ENCODE results near the gene GFI1. TPM values are rescaled to one million over a fixed set of nuclear protein-coding genes. Genes with fewer than 3 reads are reported as not detected.
A peak's percentile ranks its signal among the peaks of the same experiment; 100 is the strongest.

Gene GFI1
- total and polyA plus RNA-seq, 2 of the 13 experiments (the other 11 are each of a cell fraction or from before 2014, with no cell fraction given) = 10.3 to 10.5 TPM

DNA sequence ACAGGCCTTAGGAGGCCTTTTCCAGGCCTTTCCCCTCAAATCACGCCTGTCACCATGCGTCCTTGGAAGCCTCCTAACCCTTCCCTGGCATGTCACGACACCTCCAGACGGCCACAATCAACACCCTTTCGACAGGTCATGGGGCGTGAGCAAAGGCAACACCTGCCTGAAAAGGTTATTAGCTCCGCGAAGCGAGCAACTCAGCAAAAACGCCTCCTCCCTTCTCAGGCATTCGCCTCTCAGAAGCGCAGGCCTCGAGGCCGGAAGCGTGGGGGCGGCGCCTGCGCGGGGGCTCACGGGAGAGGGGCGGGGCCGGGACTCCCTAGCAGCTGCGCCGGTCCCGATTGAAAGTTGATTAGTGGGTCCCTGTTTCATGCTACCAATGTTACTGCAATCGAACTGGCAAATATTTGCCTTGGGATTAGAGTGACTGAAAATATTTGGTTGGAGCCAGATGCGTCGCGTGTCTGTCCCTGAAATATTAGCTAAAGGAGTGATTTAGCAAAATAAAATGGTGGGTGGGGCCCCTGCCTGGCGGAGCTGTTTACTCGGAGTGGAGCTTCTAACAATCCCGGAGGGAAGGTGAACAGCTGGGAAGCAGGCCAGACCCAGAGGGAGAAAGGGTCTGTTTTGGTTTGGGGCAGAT, 44.9 kb downstream of the GFI1 start:
- intact Hi-C loops (cut with micrococcal nuclease; ENCODE audit: unreplicated experiment) (no loop called here), in situ Hi-C loops (cut with HindIII; ENCODE audit: extremely low pct_ligation_motif_present, low pct_unique_long_range_greater_than_20kb) (no loop called here)
- peak; percentile 96 for DNase-seq (ENCODE audit: low spot score)
- ATAC-seq = peak; percentile 98
- H3K4me2 ChIP-seq (ENCODE audit: low read depth, low read length) = peak overlapping the region; percentile 84
- H3K9me3 ChIP-seq (ENCODE audit: low read length) = no peaks in the 10 kb centered on the region
- peak; percentile 83 for FAIRE-seq
- peak overlapping the region; percentile 54 to 76 (median 61) for H3K4me3 ChIP-seq (replicated peaks in 1 of 3; ENCODE audit: insufficient read depth in 1 of 3, low read depth in 2 of 3, low read length in 3 of 3)
- peak overlapping the region; percentile 79 for H3K9ac ChIP-seq (ENCODE audit: insufficient read depth, low read depth, low read length)
- peaks cover 23% of the 10 kb centered on the region for H3K4me1 ChIP-seq (ENCODE audit: insufficient read depth, low read length)
- H3K27ac ChIP-seq (ENCODE audit: extremely low read length, insufficient read depth, low read length) = peak overlapping the region; percentile 82
- no TSS peak for BruUV-seq (replicated peaks)
- no peaks in the 10 kb centered on the region for H3K36me3 ChIP-seq (replicated peaks in 1 of 2; ENCODE audit: control insufficient read depth in 1 of 2, insufficient read depth in 2 of 2, low read length in 2 of 2)
- 4% methylated on average over 24 of the region's 32 CpGs for WGBS (ENCODE audit: low lambda C conversion rate)
- H3K27me3 ChIP-seq (ENCODE audit: control insufficient read depth in 1 of 2, insufficient read depth in 2 of 2, low read length in 2 of 2) = peaks cover 0 to 4% of the 10 kb centered on the region in 2 experiments; a peak in 1 of 5 replicates
- peak overlapping the region; percentile 85 for H2AFZ ChIP-seq (ENCODE audit: low read length)
- no peaks in the 10 kb centered on the region for H3K79me2 ChIP-seq (ENCODE audit: insufficient read depth, low read length)
- ChIA-PET CTCF (ENCODE audit: low intra/inter-chr PET ratio, low total read pairs) (no interaction called here), POLR2A (interaction anchor here (0.8 to 2.1 kb wide), 11 partner anchors 9 to 390 kb away, joined by 3 to 24 read pairs (median 4); partner anchors contain the start of genes EVI5, GFI1, GLMN and RPAP2)
- H4K20me1 ChIP-seq (ENCODE audit: insufficient read depth, low read length) = no peaks in the 10 kb centered on the region
- TF ChIP-seq RXRB (CRISPR knock-in tag; IDR thresholded peaks at IDR 0.05; ENCODE audit: borderline replicate concordance) = peak; percentile 54; the same call in 1 of the 2 replicates
- TF ChIP-seq ZNF441 (CRISPR knock-in tag; IDR thresholded peaks at IDR 0.05; ENCODE audit: borderline replicate concordance) = peak; percentile 25; the same call in 1 of the 2 replicates
- peak; percentile 71; the same call in 1 of the 2 replicates for TF ChIP-seq ZNF430 (CRISPR knock-in tag; IDR thresholded peaks at IDR 0.05)
- TF ChIP-seq MYC (CRISPR knock-in tag; IDR thresholded peaks at IDR 0.05; ENCODE audit: borderline replicate concordance) = peak; percentile 90
- TF ChIP-seq, protein P1, sequence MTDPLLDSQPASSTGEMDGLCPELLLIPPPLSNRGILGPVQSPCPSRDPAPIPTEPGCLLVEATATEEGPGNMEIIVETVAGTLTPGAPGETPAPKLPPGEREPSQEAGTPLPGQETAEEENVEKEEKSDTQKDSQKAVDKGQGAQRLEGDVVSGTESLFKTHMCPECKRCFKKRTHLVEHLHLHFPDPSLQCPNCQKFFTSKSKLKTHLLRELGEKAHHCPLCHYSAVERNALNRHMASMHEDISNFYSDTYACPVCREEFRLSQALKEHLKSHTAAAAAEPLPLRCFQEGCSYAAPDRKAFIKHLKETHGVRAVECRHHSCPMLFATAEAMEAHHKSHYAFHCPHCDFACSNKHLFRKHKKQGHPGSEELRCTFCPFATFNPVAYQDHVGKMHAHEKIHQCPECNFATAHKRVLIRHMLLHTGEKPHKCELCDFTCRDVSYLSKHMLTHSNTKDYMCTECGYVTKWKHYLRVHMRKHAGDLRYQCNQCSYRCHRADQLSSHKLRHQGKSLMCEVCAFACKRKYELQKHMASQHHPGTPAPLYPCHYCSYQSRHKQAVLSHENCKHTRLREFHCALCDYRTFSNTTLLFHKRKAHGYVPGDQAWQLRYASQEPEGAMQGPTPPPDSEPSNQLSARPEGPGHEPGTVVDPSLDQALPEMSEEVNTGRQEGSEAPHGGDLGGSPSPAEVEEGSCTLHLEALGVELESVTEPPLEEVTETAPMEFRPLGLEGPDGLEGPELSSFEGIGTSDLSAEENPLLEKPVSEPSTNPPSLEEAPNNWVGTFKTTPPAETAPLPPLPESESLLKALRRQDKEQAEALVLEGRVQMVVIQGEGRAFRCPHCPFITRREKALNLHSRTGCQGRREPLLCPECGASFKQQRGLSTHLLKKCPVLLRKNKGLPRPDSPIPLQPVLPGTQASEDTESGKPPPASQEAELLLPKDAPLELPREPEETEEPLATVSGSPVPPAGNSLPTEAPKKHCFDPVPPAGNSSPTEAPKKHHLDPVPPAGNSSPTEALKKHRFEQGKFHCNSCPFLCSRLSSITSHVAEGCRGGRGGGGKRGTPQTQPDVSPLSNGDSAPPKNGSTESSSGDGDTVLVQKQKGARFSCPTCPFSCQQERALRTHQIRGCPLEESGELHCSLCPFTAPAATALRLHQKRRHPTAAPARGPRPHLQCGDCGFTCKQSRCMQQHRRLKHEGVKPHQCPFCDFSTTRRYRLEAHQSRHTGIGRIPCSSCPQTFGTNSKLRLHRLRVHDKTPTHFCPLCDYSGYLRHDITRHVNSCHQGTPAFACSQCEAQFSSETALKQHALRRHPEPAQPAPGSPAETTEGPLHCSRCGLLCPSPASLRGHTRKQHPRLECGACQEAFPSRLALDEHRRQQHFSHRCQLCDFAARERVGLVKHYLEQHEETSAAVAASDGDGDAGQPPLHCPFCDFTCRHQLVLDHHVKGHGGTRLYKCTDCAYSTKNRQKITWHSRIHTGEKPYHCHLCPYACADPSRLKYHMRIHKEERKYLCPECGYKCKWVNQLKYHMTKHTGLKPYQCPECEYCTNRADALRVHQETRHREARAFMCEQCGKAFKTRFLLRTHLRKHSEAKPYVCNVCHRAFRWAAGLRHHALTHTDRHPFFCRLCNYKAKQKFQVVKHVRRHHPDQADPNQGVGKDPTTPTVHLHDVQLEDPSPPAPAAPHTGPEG (CRISPR knock-in tag; IDR thresholded peaks at IDR 0.05) = 0 out of 2 replicates have a peak, but pooled peaks have one; percentile 69
- TF ChIP-seq ZNF605 (CRISPR knock-in tag; IDR thresholded peaks at IDR 0.05) = peak; percentile 97
- peak; percentile 90 for TF ChIP-seq ZNF501 (CRISPR knock-in tag; IDR thresholded peaks at IDR 0.05)
- TF ChIP-seq KLF12 (CRISPR knock-in tag; IDR thresholded peaks at IDR 0.05; ENCODE audit: borderline replicate concordance) = peak; percentile 94; the same call in 1 of the 2 replicates
- TF ChIP-seq, protein P2, sequence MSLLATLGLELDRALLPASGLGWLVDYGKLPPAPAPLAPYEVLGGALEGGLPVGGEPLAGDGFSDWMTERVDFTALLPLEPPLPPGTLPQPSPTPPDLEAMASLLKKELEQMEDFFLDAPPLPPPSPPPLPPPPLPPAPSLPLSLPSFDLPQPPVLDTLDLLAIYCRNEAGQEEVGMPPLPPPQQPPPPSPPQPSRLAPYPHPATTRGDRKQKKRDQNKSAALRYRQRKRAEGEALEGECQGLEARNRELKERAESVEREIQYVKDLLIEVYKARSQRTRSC (CRISPR knock-in tag; IDR thresholded peaks at IDR 0.05; ENCODE audit: low read depth) = peak; percentile 64; the same call in 1 of the 2 replicates
- TF ChIP-seq, protein P3, sequence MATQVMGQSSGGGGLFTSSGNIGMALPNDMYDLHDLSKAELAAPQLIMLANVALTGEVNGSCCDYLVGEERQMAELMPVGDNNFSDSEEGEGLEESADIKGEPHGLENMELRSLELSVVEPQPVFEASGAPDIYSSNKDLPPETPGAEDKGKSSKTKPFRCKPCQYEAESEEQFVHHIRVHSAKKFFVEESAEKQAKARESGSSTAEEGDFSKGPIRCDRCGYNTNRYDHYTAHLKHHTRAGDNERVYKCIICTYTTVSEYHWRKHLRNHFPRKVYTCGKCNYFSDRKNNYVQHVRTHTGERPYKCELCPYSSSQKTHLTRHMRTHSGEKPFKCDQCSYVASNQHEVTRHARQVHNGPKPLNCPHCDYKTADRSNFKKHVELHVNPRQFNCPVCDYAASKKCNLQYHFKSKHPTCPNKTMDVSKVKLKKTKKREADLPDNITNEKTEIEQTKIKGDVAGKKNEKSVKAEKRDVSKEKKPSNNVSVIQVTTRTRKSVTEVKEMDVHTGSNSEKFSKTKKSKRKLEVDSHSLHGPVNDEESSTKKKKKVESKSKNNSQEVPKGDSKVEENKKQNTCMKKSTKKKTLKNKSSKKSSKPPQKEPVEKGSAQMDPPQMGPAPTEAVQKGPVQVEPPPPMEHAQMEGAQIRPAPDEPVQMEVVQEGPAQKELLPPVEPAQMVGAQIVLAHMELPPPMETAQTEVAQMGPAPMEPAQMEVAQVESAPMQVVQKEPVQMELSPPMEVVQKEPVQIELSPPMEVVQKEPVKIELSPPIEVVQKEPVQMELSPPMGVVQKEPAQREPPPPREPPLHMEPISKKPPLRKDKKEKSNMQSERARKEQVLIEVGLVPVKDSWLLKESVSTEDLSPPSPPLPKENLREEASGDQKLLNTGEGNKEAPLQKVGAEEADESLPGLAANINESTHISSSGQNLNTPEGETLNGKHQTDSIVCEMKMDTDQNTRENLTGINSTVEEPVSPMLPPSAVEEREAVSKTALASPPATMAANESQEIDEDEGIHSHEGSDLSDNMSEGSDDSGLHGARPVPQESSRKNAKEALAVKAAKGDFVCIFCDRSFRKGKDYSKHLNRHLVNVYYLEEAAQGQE (IDR thresholded peaks at IDR 0.05; ENCODE audit: borderline replicate concordance in 1 of 2, low read depth in 1 of 2, low read length in 2 of 2) = peak in 1 of 2 experiments; percentile 32; a peak in 1 of 4 replicates
- no peak for TF ChIP-seq ZMYM3 (CRISPR knock-in tag; IDR thresholded peaks at IDR 0.05)

Data from HepG2 (cell line).